HG03432 (cell line): ENCODE data around the gene PHF12.
"Not testable (repeated sequence)": the region's sequence is repeated elsewhere in the genome, so short reads cannot be mapped to it uniquely, and the experiment has no call there.

Experiments
- ATAC-seq: cut with Tn5 transposase; IDR thresholded peaks from one replicate; pipeline ENCODE4 v1.9.1; 2021; ENCODE audit warnings: mild to moderate bottlenecking, moderate library complexity; ENCODE audit not compliant: unreplicated experiment

The PHF12 gene

DNA sequence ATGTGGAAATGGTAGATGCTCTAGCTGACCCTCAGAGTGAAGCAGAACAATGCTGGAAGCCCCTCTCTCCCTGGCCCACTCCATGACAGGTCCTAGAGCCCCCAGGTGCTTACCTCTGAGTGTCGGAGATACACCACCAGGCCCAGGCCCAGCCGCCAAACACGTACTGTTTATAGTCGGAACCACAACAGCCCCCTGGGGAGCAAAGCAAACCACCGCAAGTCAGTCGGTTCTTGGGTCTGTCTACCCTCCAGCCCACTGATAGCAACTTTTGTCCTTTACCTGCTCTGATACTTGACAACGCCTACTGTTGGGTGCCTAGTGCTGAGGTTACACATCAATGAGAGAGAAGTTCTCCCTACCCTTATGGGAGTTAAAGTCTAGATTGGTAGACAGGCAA, 62.5 kb downstream of the PHF12 start:
- ATAC-seq = no peak

DNA sequence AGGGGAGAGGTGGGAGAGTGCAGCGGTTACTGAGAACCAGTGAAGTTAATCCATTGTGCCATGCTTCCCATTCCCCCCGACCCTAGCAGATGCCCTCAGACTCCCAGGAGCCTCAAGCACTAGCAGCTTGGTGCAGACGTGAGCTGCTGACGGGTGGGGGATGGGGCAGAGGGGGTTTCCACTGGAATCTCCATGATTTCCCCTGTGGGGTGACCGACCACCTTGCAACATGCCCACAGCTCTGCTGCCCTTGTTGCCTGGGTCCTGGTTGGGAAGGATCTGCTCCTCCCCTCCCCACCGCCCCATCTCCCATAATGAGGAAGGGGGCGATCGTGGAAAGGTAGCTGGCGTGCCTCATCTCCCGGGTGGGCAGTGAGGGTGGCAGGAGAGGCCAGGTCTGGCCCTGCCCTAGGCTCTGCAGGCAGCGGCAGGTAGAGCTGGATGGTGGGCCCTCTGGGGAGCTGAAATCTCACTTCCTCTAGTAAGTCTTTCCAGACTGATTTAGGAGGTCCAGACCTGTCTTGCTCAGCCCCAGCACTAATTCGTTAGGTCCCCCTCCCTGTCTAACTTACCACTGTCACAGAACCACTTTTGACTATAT, 63.3 kb downstream of the PHF12 start:
- no peak for ATAC-seq

DNA sequence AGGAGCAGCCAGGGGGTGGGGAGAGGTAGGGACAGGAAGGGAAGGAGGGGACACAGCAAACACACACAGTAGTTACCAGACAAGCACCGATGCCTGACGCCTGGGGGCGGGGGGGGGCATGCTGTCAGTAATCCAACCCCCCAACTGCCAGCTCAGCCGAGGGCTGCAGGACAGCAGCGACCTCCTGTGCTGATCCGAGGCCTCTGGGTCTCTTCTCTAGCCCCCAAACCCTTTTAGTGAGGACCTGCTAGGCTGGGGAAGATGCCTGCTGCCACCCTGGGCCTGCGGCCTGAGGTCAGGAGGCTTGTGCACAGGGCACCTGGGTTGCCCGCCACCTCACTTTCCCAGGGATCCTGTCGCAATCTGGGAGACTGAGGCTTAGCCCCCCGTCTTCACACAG, 65.4 kb downstream of the PHF12 start:
- ATAC-seq = no peak

DNA sequence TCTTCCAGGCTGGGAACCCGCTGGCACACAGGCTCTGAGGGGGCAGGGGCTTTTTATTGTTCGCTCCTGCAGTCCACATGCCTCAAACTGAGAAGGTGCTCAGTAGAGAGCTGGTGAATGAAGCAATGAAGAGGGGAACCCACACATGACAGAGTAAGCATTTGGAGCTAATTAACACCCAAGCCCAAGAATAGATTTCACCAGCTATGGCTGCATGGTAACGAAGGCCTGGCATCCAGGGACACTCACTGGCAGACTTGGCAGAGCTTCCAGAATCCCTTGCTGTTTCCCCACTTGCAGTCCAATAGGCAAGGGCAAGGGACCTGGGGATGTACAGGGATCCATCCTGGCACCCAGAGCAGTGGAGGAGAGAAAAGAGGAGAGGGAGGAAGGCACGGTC, 66.0 kb downstream of the PHF12 start:
- ATAC-seq = no peak

- ATAC-seq = no peak
These were observed 67.2 kb downstream of the PHF12 start for GRCh38 chr17:28883967-28884702.

DNA sequence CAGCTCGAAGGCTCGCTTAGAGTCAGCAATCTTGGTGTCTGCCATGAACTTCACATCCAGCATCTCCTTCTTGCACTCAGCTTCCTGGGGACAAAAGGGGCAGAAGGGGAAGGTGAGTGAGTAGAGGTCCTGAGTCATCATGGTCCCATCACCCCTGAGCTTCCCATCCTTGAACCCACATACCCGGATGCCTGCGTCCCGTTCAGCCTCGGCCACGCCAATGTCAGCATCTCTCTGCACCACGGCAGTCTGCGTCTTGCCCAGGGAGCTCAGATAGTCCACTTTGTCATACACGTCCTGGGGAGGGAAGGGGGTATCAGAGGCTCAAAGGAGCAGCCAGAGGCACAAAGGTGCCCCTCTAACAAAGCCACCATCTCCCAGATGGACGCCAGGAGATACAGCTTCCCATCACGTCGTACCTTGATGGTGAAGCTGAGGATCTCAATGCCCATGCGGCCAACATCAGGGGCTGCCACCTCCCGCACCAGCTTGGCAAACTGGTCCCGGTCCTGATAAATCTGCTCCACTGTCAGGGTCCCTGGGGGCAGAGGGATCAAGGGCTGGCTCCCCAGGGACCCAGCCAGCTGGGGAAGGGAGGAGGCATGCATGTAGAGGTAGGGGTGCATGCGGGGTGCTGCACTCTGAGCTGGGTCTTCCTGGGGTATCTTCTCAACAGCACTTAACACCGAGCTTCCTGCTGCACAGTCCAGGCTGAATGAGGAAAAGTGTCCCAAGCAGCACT, 69.0 kb downstream of the PHF12 start:
- no peak for ATAC-seq

- ATAC-seq = no peak
These were observed 69.7 kb downstream of the PHF12 start for GRCh38 chr17:28881533-28882056.

GRCh38 chr17:28880572-28880945, 70.8 kb downstream of the PHF12 start:
- no peak for ATAC-seq

GRCh38 chr17:28879886-28880571, 71.3 kb downstream of the PHF12 start:
- ATAC-seq = no peak

GRCh38 chr17:28878981-28879380, 72.3 kb downstream of the PHF12 start:
- ATAC-seq = no peak

GRCh38 chr17:28878158-28878910, 73.0 kb downstream of the PHF12 start:
- no peak for ATAC-seq

GRCh38 chr17:28877150-28877711, 74.1 kb downstream of the PHF12 start:
- ATAC-seq = not testable (repeated sequence)

DNA sequence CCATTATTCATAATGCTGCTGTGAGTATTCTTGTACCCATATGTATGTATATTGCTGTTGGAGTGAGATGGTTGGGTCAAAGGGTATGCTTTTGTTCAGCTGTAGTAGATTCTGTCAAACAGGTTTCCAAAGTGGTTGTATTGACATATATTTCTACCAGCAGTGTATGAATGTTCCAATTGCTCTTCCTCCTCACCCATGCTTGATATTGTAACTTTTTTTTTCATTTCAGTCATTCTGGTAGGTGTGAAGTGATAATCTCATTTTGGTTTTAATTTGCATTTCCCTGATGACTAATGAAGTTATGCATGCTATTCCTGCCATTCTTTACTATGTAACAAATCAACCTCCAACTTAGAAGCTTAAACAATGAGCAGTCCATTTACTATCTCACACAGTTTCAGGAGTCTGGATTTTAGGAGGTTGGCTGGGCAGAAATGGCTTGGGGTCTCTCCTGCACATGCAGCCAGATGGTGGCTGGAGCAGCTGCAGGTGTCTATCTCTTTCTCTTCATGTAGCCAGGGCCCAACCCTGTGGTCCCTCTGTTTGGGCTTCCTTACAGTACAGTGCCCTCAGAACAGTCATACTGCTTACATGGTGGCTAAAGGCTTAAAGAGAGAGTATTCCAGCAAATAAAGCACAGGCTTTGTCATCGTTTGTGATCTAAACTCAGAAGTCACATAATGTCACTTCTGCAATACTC, 75.3 kb downstream of the PHF12 start:
- ATAC-seq = no peak

GRCh38 chr17:28874750-28875149, 76.6 kb downstream of the PHF12 start:
- ATAC-seq = no peak

GRCh38 chr17:28873839-28874238, 77.5 kb downstream of the PHF12 start:
- ATAC-seq = no peak

DNA sequence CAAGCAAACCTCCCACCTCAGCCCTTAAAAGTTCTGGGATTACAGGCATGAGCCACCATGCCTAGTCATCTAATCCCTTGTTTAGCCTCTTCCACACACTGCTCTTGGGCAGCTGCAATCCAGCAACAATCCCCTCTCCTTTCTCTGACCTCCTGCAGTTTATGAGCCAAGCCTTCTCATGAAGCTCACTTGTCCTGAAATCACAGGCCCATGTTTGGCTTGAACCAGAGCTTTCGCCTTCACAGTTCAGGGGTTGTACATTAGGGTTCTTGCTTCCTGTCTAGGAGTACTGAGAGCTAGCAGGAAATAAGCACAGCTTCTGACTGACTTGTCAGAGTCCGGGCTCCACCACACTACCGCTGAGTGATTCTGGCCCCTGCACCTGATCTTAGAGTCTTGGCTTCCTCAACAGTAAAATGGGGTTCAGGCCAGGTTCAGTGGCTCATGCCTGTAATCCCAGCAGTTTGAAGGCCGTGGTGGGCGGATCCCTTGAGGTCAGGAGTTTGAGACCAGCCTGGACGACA, 80.2 kb downstream of the PHF12 start:
- ATAC-seq = peak; percentile 88

GRCh38 chr17:28867276-28867675, 84.0 kb downstream of the PHF12 start:
- ATAC-seq = no peak

DNA sequence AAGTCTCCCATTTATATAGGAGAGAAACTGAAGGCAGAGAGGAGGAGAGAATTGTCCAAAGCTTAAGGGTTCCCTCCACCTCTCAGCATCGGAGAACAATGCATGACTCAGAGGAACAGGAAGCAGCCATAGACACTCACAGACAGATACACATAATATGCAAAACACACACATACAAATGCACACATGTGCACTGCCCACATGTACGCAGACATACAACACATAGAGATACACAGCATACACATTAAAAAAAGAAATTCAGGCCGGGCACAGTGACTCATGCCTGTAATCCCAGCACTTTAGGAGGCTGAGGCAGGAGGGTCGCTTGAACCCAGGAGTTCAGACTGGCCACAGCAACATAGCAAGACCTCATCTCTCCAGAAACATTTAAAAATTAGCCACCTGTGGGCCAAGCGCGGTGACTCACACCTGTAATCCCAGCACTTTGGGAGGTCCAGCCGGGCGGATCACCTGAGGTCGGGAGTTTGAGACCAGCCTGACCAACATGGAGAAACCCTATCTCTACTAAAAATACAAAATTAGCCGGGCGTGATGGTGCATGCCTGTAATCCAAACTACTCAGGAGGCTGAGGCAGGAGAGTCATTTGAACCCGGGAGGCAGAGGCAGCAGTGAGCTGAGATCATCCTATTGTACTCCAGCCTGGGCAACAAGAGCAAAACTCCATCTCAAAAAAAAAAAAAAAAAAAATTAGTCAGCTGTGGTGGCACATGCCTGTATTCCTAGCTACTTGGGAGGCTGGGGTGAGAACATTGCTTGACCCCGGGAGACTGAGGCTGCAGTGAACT, 85.2 kb downstream of the PHF12 start:
- ATAC-seq = no peak
